ENCODE data around the gene PPP1R9B.
A peak's percentile ranks its signal among the peaks of the same experiment; 100 is the strongest.

PPP1R9B gene

DNA sequence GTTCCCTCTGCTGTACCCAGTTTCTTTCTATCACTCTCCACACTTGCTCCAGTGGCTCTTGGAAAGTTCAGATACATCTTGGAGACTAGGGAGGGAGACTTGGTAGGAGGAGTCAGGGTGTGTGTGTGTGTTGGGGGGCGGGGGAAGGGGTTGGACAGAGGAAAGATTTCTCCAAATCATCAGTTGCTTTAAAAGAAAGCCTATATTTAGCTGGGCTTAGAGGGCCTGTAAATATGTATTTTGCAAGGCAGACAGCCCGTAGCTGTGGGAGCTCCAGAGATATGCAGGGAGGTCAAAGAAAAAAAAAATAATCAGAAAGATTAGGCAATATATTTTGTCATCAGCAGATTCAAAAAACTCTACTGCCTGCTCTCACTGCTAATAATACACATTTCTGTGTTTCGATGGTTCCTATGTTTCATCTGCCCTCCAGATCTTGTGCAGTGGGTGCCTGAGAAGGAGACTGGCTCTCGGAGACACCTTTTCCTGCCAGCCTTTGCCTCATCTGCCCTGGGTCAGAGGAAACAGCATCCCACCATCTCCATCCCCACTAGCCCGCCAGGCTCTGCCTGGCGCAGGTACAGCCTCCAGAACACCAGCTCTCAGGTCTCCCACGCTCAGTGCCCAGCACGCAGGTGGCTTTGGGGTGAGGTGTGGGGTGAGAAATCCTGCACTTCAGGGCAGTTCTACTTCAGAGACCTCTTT, 4.8 kb upstream of the PPP1R9B start:
- no peak for DNase-seq

GRCh38 chr17:50154604-50155003, 4.1 kb upstream of the PPP1R9B start:
- no peak for DNase-seq

DNA sequence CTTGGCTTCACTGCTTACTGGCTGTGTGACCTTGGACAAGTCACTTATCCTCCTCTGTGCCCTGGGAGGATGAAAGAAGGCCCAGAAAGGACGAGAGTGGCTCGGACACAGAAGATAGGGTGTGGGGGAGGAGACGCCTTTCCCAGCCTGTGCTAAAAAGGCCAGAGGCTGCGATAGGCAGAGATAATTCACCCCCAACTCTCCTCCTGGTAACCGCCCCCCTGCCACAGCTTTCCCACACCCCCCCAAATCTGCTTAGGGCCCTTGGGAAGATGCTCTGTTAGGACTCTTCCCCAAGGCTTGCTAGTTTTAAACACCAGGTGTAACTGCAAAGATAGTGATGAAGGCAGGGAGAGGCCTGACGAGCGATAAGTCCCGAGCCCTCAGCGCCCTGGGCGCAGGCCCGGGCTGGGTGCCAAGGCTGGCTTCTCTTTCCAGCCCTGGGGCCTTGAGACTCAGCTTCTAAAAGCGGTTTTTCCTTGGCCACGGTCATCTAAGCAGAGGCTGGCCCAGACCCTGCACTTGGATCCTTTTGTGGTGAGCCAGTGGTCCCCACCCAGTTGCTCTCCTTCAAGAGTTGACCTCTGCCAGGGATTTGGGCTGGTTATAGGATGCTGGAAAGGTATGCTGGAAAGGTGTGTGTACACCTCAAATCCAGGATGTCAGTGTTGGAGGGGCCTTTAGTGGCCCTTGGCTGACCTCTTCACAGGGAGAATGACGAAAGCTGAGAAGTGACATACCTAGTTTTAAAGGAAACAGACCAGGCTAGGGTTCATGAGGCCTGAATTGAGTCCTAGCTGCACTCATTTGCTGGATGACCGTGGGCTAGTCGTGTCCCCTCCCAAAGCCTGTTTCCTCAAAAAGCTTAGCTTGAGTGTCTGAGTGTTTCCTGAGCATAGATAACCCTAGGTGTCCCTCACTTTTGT, 3.4 kb upstream of the PPP1R9B start:
- no peak for DNase-seq

DNA sequence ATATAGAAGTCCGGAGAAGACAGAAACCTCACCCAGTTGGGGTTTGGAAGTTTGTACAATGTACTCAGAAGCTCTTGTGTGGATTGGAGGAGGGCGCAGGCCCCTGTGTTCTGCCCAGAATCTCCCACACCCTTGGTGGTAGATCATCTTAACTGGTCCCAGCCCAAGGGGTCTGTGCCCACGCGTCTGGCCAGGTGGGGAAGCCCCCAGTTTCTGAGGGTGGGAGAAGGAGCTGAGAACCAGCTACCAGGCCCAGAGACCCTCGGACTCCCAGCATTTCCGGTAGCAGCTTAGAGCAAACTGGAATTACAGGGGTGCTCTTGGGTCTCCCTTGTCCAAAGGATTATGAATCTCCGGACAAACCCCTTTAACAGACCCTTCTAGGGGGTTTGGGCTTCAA, 2.3 kb upstream of the PPP1R9B start:
- DNase-seq, result no peak

DNA sequence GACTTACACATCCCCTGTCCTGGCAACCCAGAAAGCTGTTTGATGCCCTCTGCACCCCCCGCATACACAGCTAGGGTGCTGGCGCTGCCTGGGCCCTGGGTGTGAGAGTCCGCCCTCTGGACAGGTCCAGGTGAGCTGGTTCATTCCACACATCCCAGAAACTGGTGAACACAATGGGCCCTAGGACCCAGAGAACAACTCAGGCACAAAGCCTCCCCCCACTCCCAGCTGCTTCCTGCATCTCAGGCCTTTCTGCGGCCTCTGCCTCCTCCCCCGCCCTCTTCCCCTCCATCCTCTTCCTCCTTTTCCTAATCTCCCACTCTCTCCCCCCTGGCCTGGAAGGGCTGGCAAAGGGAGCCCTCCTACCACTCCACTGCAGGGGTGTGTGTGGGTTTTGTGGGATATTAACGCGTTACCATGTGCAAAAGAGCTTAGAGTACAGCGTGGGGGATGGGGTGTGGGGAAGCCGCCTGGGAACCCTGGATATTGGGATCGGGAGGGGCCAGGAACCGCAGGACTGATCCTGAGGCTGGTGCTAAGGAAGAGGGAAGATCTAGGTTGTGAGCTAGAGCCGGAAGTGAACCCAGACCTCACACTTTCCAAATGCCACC, 1.6 kb upstream of the PPP1R9B start:
- DNase-seq, result peak; percentile 98

DNA sequence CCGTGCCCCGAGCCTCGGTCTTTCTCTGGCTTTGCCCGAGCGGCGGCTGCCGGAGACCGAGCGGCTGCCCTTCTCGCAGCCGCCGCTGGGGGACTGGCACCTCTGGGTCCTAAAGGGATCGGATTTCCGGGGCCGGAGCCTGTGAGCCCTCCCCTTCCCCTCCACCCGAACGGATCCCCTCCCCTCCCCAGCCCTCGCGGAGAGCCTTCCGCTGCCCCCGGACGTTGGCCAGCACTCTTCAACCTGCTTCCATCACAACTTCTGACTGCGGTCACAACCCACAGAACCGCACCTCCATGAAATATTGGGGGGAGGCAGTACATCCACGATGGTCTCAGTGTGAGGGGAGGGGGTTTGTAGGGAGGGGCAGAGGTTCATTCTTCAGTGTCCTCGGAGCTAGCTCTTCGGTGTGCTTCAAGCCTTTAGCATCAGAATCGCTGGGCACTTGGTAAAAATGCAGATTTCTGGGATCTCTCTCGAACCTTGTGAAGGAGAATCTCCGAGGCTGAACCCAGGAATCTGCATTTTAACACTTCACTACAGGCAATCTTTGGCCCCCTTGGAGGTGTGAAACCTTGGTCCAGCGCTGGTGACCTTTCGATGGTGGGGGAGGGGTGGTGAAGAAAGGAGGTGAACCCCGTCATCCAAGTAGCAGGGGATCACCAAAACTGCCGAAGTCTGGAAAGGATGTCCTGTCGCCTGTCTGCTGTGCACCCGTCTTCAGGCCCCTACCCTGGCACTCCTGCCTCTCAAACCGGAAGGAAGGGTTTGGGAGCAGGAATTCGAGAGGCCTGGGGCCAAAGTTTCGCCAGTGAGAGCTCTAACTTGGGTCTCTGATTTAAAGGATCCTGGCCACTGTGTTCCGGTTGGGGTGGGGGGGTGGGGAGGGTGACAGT, 812 bp upstream of the PPP1R9B start:
- DNase-seq, result peak; percentile 98

DNA sequence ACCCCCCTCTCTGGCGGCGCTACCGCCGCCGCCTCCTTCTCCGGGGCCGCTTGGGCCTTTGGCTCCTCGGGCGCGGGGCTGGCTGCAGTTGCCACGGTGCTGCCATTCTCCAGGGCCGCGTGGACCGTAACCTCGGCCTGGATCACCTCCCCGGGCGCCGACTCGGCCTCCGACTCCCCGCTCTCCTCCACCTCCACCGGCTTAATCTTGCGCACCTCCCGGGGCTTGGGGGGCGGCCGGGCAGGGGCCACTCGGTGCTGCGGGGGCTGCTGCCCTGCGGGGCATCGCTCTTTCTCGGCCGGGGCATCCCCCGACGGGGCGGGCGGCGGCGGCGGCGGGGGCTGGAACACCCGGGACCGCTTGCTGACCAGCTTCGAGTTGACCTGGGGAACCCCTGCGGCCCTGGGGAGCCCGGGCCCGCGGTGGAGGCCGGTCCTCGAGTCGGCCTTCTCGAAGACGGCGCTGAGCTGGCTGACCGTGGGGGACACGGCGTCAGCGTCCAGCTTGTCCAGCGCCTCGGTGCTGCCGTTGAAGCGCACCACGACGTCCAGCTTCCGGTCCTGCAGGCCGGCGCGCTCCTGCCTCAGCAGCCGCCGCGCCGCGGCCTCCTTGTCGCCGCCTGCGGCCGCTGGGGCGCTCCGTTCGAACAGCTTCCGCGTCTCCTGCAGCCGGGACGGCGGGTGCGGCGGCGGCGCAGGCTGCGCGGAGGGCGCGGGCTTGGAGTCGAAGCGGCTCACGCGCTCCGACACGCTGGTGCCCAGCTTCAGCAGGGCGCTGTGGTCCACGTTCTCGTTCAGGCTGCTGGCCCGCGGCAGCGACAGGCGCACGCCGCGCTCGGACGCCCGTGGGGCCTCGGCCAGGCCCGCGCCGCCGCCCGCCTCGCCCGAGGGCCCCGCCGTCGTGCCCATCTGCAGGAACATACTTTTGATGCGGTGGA, 792 bp downstream of the PPP1R9B start:
- peak; percentile 87 for DNase-seq

DNA sequence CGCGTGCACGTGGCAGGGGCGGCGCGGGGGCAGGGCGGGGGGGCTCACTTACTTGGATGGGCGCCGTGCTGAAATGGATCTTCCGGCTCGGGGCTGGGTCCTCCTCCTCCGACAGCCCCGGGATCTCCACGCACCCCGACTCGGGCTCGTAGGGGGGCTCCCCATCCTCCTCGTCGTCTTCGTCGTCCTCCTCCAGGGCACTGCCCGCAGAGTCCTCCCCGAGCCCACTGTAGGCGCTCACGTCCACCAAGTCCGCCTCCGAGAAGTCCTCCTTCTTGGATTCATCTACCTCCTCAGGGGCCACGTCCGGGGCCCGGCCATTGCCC, 1.4 kb downstream of the PPP1R9B start:
- no peak for DNase-seq

DNA sequence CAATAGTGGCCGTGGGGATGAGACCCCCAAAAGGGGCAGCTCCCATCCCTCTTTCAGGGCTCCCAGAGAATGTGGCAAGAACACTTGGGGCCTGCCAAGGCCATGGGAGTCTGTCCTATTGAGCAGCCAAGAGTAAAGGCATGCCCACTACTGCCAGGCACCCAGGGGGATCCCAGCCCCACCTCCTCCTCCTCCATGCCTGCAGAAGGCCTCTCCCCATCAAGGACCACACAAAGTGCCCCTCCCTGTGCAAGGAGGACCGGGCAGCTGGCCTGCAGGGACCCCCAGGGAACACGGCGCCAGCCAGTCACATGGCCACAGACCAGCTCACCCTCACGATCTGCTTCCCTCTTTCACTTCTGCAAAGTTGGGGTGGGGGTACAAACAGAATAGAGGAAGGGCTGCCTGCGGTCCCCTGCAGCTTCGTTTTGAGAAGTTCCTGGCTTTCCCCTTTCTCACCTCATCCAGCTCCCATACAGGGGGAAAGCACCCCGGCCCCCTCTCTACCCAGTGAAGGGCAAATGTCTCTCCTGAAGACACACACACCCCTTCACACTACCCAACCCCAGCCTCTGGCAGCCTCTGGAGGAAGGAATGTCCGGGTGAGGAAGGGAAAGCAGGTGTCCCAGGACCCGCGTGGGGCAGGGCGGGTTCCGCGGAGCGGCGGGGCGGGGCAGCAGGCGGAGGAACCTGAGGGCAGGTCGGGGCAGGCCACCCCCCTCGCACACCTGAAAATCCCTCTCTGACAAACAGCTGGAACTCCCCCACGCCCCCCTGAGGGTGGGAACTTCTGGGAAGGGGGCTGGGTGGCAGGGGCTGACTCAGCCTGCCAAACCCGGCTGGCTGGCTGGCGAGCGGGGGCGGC, 2.0 kb downstream of the PPP1R9B start:
- DNase-seq, result peak; percentile 87

DNA sequence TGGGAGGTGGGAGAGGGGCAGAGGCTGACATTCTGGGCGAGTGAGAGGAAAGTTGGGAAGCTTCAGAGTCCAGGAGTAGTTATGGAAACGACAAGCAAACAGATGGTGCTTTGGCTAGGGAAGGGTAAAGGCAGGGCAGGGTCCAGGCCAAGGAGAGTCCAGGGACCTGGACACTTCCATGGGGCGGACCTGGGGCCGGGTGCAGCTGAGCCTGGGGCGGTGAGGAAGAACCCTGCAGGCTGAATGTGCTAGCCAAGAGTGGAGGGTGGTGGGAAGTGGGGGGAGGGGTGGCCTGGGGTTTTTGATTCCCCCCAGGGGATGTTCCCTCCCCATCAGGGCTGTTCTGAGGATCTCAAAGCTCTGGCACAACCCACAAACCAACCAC, 2.6 kb downstream of the PPP1R9B start:
- DNase-seq, result no peak

- no peak for DNase-seq
Observed at GRCh38 chr17:50146927-50147665, 3.4 kb downstream of the PPP1R9B start.

DNA sequence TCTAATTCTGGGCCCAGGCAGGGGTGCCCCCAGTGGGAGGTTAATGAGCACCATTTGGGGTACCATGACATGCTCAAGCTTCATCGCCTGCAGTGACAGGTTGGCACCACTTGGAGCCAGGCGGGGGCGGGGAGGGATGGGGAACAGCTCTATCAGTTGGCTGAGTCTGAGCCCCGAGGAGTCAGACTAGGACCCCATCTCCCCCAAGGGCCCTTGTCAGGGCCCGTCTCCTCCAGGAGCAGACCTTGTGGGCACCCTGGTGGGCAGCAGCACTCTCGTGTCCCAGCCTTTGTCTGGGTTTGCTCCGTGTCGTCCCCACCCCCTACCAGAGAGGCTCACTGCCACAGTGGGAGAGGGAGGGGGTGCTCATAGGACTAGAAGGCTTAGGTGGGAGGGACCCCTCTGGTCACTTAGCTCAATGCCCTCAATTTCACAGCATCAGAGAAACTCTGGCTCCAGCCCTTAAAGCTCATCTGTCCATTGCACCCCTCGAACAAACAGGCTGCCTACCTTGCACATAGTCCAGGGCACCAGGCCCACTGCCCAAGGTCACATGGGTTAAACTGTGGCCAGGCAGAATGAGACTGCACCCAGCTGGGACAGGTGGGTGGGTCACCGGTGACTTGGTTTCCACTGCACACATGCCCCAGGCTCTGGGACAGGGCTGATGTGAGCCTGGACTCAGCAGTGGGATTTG, 4.1 kb downstream of the PPP1R9B start:
- no peak for DNase-seq

GRCh38 chr17:50145532-50146229, 4.8 kb downstream of the PPP1R9B start:
- DNase-seq, result no peak

- no peak for DNase-seq
Observed at GRCh38 chr17:50144845-50145531, 5.5 kb downstream of the PPP1R9B start.

DNA sequence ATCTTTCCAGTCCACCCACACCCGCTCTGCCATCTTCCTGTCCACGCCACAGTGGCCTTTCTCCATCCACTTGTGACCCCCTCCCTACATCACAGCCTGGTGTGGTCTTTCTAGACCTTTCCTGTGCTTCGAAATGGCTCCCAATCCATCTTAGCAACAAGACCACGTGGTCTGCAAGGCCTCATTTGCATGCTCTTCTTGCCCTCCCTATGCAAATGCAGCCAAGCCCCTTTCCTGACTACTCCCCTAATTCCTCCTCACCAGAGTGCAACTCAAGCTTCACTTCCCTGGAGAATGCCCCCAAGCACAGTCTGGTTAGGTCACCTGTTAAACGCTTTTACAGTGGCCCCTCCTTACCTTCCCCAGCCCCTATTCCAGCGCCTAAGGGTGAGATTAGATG, 6.1 kb downstream of the PPP1R9B start:
- no peak for DNase-seq

DNA sequence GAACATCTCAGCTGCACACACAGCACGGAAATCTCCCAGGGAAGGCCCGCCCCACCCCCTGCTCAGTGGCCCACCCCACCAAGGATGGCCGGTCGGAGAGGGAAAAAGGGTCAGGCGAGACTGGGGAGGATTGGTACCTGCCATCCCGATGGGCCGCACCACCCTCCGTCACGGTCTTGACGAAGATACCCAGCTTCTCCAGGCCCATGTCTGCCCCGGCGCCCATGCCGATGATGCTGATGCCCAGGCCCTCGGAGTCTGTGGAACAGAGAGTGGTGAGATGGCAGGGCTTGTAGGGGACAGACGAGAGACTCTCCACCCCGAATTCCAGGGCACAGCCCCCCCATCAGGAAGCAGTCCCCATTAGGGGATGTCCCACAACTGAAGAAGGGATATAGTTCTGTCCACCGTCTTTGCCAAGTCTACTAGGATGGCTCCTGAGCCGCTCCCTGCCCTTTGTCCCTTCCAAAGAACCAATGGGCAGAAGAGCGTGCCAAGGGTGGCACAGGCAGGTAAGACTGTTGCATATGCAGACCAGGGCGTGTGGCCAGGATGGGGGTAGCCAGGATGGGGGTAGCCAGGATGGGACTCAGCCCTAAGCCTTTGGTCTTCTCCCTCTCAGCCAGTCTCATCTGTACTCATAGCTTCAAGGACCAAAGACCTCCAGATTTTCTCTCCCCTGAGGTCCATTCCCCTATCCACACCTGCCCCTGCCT, 6.9 kb downstream of the PPP1R9B start:
- no peak for DNase-seq

- DNase-seq, result no peak
Observed at GRCh38 chr17:50141745-50142110, 8.7 kb downstream of the PPP1R9B start.

Measured in islet precursor cell (in vitro differentiated cells).